NCI-H2107 (cell line): ENCODE results near the gene CELF4.

Experiments used
- DNase-seq: peaks from one replicate; lab custom pipeline; 2025; lab: John Stamatoyannopoulos, UW

CELF4 gene

GRCh38 chr18:37318360-37319355 lies 246.9 kb downstream of the CELF4 start:
- no peak for DNase-seq

DNA sequence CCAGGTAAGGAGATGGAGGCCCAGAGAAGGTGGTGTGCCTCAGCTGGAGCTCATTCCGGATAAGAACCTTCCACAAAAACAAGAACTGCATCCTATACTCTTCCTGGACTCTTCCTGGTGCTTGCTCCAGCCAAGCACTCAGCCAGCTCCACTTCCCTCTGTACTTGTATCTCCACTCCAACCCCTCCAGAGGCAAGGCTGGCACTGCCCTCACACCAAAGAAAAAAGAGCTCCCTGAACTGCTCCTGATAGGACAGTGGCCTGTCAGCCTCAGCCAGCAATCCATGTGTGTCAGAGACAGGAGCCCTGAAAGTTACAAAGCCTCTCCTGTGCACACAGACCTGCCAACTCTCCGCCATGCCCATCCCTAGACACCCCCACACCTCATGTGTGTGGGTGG lies 248.1 kb downstream of the CELF4 start:
- no peak for DNase-seq

GRCh38 chr18:37316468-37316867 lies 249.1 kb downstream of the CELF4 start:
- DNase-seq = no peak

- no peak for DNase-seq
These were observed 249.7 kb downstream of the CELF4 start for GRCh38 chr18:37315935-37316334.

- no peak for DNase-seq
These were observed 251.1 kb downstream of the CELF4 start for GRCh38 chr18:37314534-37314933.

- DNase-seq = no peak
These were observed 252.0 kb downstream of the CELF4 start for GRCh38 chr18:37313624-37314023.

- DNase-seq = no peak
These were observed 255.7 kb downstream of the CELF4 start for GRCh38 chr18:37309861-37310260.

DNA sequence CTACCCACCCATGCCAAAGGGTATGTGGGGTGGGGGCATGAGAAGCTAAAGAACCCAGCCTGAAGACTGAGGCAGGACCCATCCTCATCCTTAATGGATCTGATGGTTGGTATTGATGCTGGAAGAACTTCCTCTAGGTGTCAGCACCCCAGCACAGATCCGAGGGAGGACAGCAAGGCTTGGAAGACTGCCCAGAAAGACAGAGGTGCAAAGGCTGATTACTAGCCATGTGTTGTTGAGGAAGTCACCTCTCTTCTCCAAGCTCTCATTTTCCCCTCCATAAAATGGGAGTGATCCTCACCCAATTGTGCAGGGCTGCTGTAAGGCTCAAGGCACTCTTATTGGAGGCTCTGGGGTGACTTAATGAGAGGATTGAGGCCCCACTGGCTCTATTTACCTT lies 256.5 kb downstream of the CELF4 start:
- no peak for DNase-seq

GRCh38 chr18:37307181-37307580 lies 258.4 kb downstream of the CELF4 start:
- DNase-seq = no peak

DNA sequence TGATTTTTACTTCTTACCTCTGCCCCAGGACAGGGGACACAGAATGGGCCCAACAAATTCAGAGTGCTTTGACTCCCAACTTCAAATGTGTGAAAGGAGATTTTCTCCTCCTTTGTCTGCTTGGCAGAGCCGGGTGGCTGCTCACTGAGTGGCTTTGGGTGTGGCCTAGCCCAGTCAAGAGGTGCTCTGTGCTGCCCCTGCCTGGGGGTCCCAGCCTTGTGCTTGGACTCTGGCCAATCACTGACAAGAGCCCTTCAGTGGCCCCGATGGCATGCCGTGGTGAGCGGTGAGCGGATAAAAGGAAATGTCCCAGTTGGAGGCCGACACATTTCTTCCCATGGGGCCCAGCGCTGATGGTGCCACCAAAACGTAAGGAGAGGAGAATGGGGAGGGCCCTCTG lies 259.2 kb downstream of the CELF4 start:
- DNase-seq = no peak

DNA sequence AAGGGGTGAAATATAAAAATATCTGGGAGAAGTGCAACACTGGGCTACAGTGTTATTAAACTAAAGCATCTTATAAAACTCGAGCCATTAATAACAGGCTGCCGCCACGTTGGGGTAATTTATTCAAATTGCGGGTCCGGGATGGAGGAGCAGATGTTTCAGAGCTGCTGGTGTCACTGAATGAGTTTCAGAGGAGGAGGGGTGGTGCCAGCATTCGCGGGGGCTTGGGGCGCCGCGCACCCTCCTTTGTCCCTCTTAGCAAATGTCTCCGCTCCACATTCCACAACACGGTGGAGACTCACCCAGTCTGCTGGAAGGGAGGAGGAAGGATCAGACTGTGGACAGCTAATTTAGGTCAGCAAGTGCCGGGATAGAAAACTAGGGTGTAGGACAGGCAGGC lies 260.5 kb downstream of the CELF4 start:
- DNase-seq = no peak

GRCh38 chr18:37304012-37304680 lies 261.5 kb downstream of the CELF4 start:
- DNase-seq = no peak

DNA sequence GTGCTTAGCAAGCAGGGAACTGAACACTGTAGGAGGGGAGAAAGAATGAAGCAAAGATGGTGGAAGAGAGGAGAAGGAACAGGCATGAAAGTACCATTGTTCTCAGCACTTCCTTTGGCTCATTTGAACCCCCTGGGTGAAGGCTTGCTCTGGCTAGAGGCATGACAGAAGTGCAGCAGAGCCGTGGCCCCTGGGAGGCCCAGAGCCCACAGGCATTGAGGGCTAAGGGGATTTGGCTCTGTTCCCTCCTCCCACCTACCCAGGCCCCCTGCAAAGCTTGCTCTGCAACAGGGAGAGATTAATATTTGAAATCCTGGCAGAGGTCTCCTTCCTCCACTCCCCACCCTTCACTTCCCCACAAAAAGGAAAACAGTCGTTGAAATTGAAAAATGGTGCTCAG lies 262.6 kb downstream of the CELF4 start:
- no peak for DNase-seq

- DNase-seq = no peak
These were observed 263.1 kb downstream of the CELF4 start for GRCh38 chr18:37302519-37302918.

DNA sequence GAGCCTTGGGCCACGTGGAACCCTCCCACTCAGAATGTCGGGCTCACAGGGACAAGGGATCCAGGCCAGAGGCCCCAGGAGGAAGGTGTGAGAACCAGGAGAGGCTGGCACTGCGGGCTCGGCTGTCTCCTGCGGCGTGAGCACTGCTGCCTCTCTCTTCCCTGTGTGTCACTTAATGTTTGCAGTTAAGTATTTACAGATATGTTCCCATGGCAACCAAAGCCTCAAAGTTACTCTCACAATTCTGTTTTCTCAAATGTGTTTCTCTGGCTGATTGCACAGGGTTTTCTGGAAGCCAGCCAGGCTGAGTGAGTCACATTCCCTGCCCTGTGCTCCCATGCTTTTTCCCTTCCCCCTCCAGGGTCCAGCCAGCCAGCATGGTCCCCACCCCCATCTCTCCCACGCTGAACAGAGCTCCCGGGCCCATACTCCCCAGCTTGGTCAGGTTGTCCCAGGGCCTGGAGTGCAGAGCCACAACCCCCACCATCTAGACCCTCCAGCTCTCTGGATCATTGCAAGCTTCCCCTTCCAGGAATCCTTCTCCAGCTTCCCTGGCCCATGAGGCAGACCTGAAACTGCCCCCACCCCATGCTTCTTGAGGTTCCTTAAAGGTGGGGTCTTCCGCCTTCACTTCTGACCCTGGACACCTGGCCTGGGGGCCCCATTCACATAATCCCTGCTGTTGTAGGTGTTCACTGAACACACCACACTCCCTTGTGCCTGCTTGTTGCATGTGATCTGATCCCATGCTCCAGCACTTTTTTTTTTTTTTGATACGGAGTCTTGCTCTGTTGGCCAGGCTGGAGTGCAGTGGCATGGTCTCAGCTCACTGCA lies 265.9 kb downstream of the CELF4 start:
- peak; percentile 97 for DNase-seq

GRCh38 chr18:37298816-37299215 lies 266.8 kb downstream of the CELF4 start:
- no peak for DNase-seq

DNA sequence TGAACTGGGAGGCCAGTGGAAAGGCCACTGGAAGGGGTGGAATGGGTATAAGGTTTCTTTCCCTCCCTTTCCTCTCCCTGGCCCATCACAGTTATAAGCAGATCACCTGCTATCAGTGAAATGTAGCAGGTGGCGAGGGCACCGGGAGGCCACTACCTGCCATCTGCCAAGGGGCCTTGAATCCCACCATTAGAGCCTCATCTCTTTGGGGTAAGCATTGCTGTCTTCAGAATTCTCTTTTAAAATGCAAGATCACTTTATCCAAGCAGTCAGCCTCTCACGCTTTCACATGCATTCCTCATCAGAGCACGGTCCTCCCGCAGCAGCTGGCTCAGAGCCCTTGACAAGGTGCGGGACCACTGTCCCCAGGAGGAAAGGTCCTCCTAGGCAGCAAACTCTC lies 268.5 kb downstream of the CELF4 start:
- no peak for DNase-seq

- no peak for DNase-seq
These were observed 270.6 kb downstream of the CELF4 start for GRCh38 chr18:37294951-37295350.

DNA sequence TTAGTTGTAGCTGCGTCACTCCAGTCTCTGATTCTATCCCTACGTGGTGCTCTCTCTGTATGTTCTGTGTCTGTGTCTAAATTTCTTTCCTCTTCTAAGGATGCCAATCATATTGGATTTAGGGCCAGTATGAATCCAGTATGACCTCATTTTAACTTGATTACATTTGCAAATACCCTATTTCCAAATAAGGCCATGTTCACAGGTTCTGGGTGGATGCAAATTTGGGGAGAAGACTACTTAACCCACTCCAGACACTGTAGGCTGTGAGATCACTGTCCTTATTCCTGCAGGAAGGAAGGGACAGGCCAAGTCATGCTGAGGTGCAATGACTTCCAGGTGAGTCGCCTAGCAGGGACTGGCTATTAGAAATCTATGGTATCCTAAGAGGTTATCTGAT lies 272.2 kb downstream of the CELF4 start:
- no peak for DNase-seq

DNA sequence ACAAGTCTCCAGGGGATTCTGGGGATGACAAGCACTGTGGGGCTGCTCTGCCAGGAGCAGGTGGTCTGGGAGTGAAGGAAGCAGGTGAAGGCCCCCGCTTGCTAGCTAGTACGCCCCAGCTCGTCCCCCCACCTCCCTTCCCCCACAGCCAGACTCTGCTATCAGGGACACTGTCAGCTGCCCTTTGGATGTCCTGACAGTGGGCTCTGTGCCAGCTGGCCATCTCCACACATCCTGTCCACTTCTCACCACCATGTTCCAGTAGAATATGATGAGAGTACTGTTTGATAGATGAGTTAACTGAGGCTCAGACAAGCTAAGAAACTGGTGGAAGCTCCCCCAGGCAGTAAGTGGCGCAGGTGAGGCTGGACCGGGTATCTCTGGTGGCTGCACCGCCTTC lies 276.2 kb downstream of the CELF4 start:
- DNase-seq = no peak

GRCh38 chr18:37287601-37288000 lies 278.0 kb downstream of the CELF4 start:
- DNase-seq = no peak

DNA sequence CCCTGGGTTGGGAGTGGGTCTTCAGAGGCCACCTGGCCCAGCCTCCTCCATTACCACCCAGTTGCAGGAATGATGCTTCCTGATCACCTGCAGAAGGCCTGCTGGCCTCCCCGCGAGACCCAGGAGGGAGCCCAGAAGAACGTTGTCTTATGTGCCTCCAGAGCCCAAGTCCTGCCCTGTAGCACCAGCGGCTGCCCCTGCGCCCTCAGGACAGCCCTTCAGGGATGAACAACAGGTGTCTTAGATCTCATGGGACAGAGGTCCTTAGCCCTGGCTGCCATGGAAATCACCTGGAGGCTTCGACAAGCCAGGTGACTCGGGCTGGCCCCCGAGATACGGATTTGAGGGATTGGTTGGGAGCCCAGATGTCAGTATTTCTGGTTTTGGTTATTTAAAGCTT lies 278.8 kb downstream of the CELF4 start:
- DNase-seq = no peak
